ENCODE data around the gene GPALPP1. TPM values are rescaled to one million over a fixed set of nuclear protein-coding genes. Genes with fewer than 3 reads are reported as not detected.
"Not testable (repeated sequence)": the region's sequence is repeated elsewhere in the genome, so short reads cannot be mapped to it uniquely, and the experiment has no call there.

Gene GPALPP1
- total RNA-seq, 1 experiment from 2014 or later = 17.0 TPM

DNA sequence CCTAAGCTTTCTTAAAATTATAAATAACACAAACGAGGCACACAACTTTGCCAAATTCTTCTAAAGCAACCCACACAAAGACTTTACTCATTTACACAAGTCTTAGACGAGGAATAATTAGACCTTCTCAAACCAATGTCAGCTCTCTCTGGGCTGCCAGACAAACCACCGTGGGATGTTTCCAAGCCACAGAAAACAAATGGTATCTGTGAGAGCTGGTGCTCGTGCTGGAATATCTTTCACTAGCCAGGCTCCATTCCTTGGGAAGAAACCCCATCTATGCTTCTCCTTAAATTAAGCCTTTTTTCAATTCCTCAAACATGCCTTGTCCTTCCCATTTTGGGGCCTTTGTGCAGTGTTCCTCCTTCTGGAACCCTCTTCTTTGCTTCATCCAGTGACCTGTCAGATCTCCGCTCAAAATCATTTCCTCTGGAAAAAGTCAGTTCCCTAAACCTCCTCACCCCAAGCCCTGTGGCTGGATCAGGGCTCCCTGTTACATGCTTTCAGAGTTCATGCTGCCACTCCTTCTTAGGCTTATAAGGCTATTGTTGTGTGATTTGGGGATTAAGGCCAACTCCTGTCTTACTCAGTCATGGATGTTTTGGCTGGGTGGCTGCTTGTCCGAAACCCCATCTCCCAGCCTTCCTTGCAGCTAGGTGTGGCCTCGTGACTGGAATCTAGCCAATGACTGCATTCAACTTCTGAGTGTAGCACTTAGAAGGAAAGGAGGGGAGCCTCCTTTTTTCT lies 66.7 kb downstream of the GPALPP1 start:
- POLR2A ChIA-PET (ENCODE audit: unreplicated experiment) = no interaction called here
- Histone ChIP-seq H4K20me1 (ENCODE audit: low read length) (no peaks in the 10 kb centered on the region), H3K27ac (ENCODE audit: low read length) (peak overlapping the region; percentile 99), H3K4me1 (ENCODE audit: insufficient read depth, low read length) (peaks cover 27% of the 10 kb centered on the region), H3K9me3 (ENCODE audit: low read length) (no peaks in the 10 kb centered on the region), H3K9ac (ENCODE audit: low read length) (peak overlapping the region; percentile 82), H3K9me2 (replicated peaks; ENCODE audit: low read length) (no peaks in the 10 kb centered on the region), H3K4me3 (ENCODE audit: low read length) (peak overlapping the region; percentile 47; the same call in 1 of the 2 replicates), H3K27me3 (ENCODE audit: low read length) (no peaks in the 10 kb centered on the region), H3F3A (ENCODE audit: low read length, unreplicated experiment) (peaks cover 8% of the 10 kb centered on the region), H2AFZ (ENCODE audit: low read length) (peak overlapping the region; percentile 67), H3K79me2 (ENCODE audit: low read length) (no peaks in the 10 kb centered on the region), H3K36me3 (ENCODE audit: low read depth, low read length) (no peaks in the 10 kb centered on the region), H3K4me2 (ENCODE audit: low read length) (peak overlapping the region; percentile 78)
- intact Hi-C loops (cut with micrococcal nuclease) = loop anchor here (1.0 to 5.0 kb wide), 4 partner anchors 27 to 107 kb away; partner anchors contain the start of gene GTF2F2
- no peak for TF ChIP-seq EZH2 (IDR thresholded peaks at IDR 0.05; ENCODE audit: low read length, unreplicated experiment)
- TF ChIP-seq, protein P1, sequence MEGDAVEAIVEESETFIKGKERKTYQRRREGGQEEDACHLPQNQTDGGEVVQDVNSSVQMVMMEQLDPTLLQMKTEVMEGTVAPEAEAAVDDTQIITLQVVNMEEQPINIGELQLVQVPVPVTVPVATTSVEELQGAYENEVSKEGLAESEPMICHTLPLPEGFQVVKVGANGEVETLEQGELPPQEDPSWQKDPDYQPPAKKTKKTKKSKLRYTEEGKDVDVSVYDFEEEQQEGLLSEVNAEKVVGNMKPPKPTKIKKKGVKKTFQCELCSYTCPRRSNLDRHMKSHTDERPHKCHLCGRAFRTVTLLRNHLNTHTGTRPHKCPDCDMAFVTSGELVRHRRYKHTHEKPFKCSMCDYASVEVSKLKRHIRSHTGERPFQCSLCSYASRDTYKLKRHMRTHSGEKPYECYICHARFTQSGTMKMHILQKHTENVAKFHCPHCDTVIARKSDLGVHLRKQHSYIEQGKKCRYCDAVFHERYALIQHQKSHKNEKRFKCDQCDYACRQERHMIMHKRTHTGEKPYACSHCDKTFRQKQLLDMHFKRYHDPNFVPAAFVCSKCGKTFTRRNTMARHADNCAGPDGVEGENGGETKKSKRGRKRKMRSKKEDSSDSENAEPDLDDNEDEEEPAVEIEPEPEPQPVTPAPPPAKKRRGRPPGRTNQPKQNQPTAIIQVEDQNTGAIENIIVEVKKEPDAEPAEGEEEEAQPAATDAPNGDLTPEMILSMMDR (conservative IDR thresholded peaks at IDR 0.05; ENCODE audit: low read depth, low read length) = no peak
- DNase-seq = peak; percentile 82
- CTCF ChIA-PET = no interaction called here
- ATAC-seq = peak; percentile 70
- BruUV-seq (replicated peaks) = TSS peak; percentile 68

DNA sequence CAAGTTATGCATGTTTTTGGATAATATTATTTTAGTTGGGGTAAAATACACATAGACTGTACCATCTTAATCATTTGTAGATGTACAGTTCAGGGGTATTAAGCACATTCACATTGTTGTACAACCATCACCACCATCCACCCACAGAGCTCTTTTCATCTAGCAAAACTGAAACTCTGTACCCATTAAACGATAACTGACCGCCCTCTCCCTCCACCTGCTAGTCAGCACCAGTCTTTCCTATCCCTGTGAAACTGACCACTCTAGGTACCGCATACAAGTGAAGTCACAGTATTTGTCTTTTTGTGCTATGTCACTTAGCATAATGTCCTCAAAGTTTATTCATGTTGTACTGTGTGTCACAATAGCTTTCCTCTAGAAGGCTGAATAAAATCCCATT lies 70.7 kb downstream of the GPALPP1 start:
- Histone ChIP-seq H3K9ac (ENCODE audit: low read length) (no peak overlapping the region), H3K36me3 (ENCODE audit: low read depth, low read length) (no peaks in the 10 kb centered on the region), H3K4me3 (ENCODE audit: low read length) (no peak overlapping the region), H3K4me1 (ENCODE audit: insufficient read depth, low read length) (peaks cover 15% of the 10 kb centered on the region), H2AFZ (ENCODE audit: low read length) (no peak overlapping the region), H3F3A (ENCODE audit: low read length, unreplicated experiment) (peaks cover 7% of the 10 kb centered on the region), H3K79me2 (ENCODE audit: low read length) (no peaks in the 10 kb centered on the region), H3K27me3 (ENCODE audit: low read length) (no peaks in the 10 kb centered on the region), H3K9me3 (ENCODE audit: low read length) (no peaks in the 10 kb centered on the region), H3K4me2 (ENCODE audit: low read length) (no peak overlapping the region), H3K27ac (ENCODE audit: low read length) (no peak overlapping the region), H3K9me2 (replicated peaks; ENCODE audit: low read length) (no peaks in the 10 kb centered on the region), H4K20me1 (ENCODE audit: low read length) (no peaks in the 10 kb centered on the region)
- ChIA-PET POLR2A (ENCODE audit: unreplicated experiment) (no interaction called here), CTCF (no interaction called here)
- TF ChIP-seq EZH2phosphoT487 (IDR thresholded peaks at IDR 0.05; ENCODE audit: borderline replicate concordance, low read length) (no peak), EZH2 (IDR thresholded peaks at IDR 0.05; ENCODE audit: low read length, unreplicated experiment) (no peak)
- TF ChIP-seq, protein P1 (conservative IDR thresholded peaks at IDR 0.05; ENCODE audit: low read depth, low read length) = no peak
- intact Hi-C loops (cut with micrococcal nuclease) = no loop called here
- no TSS peak for BruUV-seq (replicated peaks)
- DNase-seq (no peak), ATAC-seq (no peak)

DNA sequence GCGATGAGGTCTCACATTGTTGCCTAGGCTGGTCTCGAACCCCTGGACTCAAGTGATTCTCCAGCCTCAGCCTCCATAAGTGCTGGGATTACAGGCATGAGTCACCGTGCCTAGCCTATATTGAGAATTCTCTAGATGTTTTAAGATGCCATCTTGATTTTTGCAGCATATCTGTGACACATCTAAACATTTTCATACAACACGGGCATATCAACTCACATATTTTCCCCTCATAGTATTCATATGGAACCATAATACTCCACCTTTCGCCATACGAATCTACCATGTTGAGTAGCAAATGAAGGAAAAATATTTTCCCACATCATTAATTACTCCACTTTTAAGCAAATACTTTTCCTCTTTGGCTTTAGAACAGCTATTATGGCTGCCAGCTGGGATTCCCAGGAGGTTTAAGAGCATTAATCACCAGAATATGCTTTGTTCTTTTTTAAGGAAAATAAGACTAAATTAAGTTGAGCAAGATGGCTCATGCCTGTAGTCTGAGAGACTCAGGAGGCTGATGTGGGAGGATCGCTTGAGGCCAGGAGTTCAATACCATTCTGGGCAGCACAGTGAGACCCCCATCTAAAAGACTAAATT lies 74.0 kb downstream of the GPALPP1 start:
- no peak for ATAC-seq

GRCh38 chr13:45063889-45064288 lies 74.6 kb downstream of the GPALPP1 start:
- H2AFZ ChIP-seq (ENCODE audit: low read length); BruUV-seq (replicated peaks); H3K9ac ChIP-seq (ENCODE audit: low read length); POLR2A ChIA-PET (ENCODE audit: unreplicated experiment); H3K36me3 ChIP-seq (ENCODE audit: low read depth, low read length); H4K20me1 ChIP-seq (ENCODE audit: low read length); H3K4me1 ChIP-seq (ENCODE audit: insufficient read depth, low read length); H3K9me2 ChIP-seq (replicated peaks; ENCODE audit: low read length); H3K27me3 ChIP-seq (ENCODE audit: low read length); H3K79me2 ChIP-seq (ENCODE audit: low read length); H3K4me2 ChIP-seq (ENCODE audit: low read length); H3K27ac ChIP-seq (ENCODE audit: low read length); H3K9me3 ChIP-seq (ENCODE audit: low read length); H3F3A ChIP-seq (ENCODE audit: low read length, unreplicated experiment); DNase-seq; H3K4me3 ChIP-seq (ENCODE audit: low read length); intact Hi-C loops (cut with micrococcal nuclease); CTCF ChIA-PET; ATAC-seq: not testable (repeated sequence)

More for the DNA sequence above, 74.0 kb downstream of the GPALPP1 start:
- no peak overlapping the region for H3K9ac ChIP-seq (ENCODE audit: low read length)
- no peaks in the 10 kb centered on the region for H3K9me2 ChIP-seq (replicated peaks; ENCODE audit: low read length)
- ChIA-PET CTCF (no interaction called here), POLR2A (ENCODE audit: unreplicated experiment) (no interaction called here)
- no peak overlapping the region for H3K27ac ChIP-seq (ENCODE audit: low read length)
- H3K4me3 ChIP-seq (ENCODE audit: low read length) = no peak overlapping the region
- H3K4me2 ChIP-seq (ENCODE audit: low read length) = no peak overlapping the region
- H3K79me2 ChIP-seq (ENCODE audit: low read length) = no peaks in the 10 kb centered on the region
- no peak for DNase-seq
- no peaks in the 10 kb centered on the region for H4K20me1 ChIP-seq (ENCODE audit: low read length)
- no peaks in the 10 kb centered on the region for H3K36me3 ChIP-seq (ENCODE audit: low read depth, low read length)
- H3F3A ChIP-seq (ENCODE audit: low read length, unreplicated experiment) = no peaks in the 10 kb centered on the region
- no peaks in the 10 kb centered on the region for H3K27me3 ChIP-seq (ENCODE audit: low read length)
- no peaks in the 10 kb centered on the region for H3K4me1 ChIP-seq (ENCODE audit: insufficient read depth, low read length)
- no TSS peak for BruUV-seq (replicated peaks)
- H2AFZ ChIP-seq (ENCODE audit: low read length) = no peak overlapping the region
- intact Hi-C loops (cut with micrococcal nuclease) = no loop called here
- TF ChIP-seq, protein P1 (conservative IDR thresholded peaks at IDR 0.05; ENCODE audit: low read depth, low read length) = no peak
- no peak for TF ChIP-seq EZH2phosphoT487 (IDR thresholded peaks at IDR 0.05; ENCODE audit: borderline replicate concordance, low read length)
- TF ChIP-seq EZH2 (IDR thresholded peaks at IDR 0.05; ENCODE audit: low read length, unreplicated experiment) = no peak
- no peaks in the 10 kb centered on the region for H3K9me3 ChIP-seq (ENCODE audit: low read length)

Data from PC-3 (cell line).